NCI-H2081 treated with DMSO at 0.1 percent for 48 hours (cell line): ENCODE data around the gene FGF3.

Experiments used
- DNase-seq: peaks from one replicate; lab custom pipeline; 2025; lab: John Stamatoyannopoulos, UW

FGF3 gene

DNA sequence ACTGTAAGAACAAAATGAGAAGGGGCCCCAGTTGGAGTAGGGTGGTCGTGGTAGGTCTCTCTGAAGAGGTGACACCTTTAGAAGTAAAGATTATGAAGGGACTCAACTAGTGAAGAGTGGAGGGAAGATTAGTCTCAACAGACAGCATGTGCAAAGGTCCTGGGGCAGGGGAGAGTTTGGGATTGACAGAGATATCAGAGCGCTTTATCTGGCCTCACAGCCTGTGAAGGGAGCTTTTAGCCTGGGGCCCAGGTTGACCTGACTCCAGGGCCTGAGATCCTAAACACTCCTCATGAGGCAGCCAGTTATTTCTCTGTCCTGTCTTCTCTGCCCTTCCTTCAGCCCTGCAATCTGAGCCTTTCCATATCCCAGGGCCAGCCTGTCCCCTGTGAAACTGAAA, 16.2 kb downstream of the FGF3 start:
- no peak for DNase-seq

DNA sequence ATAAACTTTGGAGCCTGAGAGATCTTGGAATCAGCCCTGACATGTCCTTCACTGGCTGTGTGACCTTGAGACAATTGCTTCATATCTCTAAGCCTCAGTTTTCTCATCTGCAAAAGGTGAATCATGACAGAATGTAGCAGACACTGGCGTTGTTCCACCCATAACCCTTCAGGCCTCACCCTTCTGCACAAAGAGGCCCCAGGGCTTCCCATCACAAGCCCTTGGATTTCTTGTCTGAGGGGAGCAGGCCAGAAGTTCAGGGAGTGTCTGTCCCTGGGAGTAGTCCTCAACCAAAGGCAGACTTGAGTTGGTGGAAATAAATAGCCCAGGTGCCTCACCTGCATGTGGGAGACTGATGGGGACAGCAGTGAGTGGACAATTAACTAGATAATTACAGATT, 16.6 kb downstream of the FGF3 start:
- no peak for DNase-seq

DNA sequence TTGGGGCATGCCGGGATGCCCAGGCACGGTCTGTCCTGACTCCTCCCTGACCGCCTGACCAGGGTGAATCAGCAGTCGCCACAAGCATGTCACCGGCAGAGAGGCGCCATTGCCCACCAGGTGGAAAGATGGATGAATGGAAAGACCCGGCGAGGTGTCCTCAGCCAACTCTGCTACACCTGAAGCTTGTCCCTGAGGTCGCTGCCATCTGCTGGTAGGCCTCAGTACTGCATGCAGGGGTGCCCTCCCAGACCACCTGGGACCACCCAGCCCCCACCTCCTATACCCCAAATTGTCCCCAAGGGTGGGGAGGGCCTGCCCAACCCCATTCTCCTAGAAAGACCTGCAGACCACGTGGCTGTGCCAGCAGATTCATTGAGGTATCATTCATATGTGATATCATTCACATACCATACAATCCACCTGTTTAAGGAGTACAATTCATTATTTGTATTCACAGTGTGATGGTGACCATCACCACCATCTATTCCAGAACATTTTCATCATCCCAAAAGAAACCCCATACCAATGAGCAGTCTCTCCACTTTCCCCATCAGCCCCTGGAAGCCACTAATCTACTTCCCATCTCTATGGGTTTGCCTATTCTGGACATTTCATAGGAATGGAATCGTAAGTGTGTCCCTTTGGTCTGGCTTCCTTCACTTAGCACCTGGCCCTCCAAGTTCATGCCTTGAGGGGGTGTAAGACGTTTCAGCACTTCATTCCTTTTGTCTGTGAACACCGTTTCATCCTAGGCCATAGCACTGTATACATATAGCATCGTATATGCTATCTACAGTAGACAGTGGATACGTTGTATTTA, 17.5 kb downstream of the FGF3 start:
- no peak for DNase-seq

DNA sequence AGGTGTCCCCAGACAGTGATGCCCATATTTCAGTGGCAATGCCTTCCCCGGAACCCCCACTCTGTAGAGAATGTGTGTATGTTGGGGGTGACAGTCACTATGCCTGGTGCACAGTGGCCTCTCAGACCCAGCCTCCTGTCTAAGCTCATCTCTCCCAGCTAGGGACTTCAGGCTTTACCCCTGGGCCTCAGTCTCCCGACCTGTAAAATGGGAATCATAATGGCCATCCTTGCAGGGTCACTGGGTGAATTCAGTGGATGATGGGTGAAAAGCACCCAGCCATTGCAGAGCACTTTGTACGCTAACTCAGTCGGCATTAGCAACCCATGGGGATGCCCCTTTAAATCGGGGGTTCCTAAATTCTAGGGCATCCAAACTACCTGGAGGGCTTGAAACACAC, 18.9 kb downstream of the FGF3 start:
- no peak for DNase-seq

DNA sequence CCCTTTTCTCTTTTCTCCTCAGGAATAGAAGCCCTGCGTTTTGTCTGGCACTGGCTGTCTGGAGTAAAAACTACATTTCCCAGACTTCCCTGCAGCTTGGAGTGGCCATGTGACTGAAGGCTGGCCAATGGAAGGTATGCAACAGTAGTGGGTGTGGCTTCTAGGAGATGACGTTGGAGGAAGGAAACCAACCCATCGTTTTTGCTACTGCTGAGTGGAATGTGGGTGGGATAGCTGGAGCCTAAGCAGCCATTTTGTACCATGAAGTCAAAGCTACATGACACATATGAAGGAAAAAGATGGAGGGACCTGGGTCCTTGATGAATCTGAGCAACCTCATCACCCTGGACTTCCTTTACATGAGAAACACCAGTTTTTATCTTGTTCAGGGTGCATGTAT, 19.6 kb downstream of the FGF3 start:
- DNase-seq, result no peak

DNA sequence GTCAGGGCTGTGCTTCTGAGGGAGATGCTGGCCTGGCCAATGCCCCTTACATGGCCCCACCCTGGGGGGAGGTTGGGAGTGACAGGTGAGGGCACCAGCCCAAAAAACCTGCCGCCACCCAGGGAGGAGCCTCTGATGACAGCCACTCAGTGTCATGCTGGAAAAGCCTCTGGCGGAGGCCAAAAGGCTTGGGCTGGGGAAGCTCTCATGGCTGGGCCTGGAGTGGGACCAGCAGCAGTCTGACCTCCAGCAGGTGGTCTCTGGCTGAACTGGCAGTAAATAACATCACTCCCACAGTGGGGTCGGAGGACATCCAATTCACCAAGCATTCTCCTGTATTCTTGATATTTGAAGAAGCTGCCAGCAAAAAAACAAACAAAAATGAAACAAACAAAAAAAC, 20.1 kb downstream of the FGF3 start:
- DNase-seq, result no peak

DNA sequence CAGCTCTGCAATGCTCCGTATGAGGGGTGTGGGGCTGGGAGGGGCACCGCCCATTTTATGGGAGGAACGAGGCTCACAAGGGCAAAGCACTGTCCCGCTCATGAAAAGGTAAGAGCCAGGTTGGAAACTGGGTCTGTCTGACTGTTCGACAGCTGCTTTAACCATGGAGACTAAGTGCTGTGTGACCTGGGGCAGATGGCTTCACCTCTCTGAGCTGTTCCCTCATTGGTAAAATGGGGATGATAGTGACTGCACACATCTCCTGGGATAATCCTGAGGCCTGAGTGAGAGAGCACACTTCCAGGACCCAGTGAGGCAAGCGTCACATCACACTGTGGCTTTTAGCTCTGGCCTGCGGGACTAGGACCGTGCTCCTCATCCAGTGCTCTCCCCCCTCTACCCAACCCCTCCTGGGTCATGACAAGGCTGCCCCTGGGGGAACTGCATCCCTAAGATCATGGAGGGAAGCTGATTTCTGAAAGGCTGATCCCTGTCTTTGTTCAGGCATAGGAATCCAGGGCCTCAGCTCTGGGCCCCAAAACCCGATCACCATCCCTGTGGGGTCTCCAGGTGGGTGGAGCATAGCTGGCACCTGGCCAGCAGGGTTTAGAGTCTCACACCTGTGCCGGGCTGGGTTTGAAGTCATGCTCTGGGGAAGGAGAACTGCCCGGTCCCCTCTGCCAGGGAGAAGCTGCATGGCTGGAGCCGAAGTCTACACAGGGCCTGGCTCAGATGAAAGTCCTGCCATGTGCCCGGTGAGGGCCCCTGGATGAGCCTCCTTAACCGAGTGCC, 21.3 kb downstream of the FGF3 start:
- DNase-seq, result no peak

DNA sequence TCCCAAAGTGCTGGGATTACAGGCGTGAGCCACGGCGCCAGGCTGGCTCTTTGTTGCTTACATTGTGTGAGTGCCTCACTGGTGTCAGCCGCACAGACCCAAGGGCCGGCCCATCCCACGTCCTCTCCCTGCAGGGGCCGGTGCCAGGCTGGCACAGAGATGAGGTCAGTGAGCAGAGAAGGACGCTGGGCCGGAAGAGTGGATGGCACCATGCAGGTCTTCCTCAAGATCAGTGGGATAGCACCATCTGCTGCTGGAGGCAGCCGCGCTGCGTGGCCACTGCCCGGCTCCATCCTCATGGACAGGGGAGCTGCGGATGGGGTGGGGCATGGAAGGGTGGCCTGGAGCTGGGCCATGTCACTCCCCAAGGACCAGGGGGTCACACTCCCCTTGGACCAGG, 22.1 kb downstream of the FGF3 start:
- no peak for DNase-seq

DNA sequence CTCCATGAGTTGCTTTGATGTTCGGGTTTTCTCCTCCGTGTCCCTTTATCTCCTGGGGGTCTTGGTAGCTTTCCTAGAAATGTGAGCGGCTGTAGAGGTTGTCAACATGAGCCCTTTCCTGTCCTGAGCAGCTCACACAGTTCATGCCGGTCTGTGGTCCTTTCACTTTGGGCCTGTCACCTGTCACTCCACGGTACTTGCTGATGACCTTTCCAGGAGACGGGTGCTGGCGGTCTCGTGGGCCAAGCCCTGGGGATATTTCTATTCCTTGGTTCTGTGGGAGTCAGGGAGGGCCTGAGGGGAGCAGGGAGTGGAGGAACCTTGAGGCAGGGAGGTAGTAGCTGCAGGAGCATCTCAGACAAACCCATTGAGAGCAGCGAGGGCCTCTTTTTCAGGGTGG, 23.2 kb downstream of the FGF3 start:
- no peak for DNase-seq

DNA sequence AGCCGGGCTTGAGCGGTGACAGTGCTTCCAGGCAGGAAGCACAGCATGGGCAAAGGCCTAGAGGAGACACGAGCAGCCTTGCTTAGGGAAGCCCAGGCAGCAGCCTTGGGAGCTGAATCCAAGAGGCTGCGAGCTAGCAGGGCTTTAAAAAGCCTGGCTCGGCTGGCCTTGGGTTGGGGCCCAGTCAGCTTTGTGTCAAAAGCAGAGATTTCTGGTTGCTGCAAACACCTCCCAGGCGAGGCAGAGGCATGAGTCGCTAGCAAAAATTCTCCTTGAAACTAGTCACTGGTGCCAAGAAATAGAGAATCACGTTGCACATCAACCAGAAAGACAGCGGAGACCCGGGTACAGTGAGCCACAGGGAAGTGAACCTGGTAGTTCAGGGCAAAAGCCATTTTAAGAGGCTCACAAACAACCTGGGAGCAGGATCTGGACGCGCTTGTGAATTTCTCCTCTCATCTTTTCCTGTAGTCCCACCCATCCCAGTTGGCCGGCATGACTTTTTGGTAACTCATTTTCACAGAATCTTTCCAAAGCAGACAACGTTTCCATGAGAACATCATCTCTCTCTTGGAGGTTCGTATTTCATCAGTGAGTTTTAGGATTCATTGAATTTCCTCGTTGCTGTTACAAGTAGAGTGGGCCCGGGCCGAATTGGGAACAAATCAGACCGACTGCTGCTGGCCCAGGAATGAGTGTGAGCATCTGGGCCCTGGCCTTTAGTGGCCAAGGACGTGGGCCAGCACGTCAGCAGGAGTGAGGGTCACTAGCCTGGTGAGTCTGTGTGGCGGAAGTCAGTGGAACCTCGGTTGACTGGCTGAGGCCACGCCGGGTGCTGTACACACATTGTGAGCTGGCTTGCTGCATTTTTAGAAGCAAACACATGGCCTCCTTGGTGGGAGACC, 27.7 kb downstream of the FGF3 start:
- no peak for DNase-seq

DNA sequence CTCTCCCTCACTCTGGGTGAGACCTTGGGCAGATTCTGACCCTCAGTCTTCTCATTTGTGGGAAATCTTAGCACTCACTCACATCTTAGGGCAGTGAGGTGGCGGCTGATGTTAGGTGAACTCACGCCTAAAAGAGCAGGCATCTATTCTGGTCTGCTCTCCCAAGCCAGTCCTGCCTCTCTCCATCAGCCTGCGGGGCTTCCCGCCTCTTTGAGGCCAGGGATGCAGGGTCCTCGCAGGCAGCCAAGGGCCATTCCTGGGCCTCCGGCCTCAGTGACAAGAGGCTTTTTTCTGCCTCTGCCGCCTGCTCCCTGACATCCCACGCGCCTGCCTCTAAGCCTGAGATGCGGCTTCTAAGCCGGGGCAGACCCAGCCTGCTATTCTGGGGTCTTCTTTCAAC, 30.3 kb downstream of the FGF3 start:
- no peak for DNase-seq

DNA sequence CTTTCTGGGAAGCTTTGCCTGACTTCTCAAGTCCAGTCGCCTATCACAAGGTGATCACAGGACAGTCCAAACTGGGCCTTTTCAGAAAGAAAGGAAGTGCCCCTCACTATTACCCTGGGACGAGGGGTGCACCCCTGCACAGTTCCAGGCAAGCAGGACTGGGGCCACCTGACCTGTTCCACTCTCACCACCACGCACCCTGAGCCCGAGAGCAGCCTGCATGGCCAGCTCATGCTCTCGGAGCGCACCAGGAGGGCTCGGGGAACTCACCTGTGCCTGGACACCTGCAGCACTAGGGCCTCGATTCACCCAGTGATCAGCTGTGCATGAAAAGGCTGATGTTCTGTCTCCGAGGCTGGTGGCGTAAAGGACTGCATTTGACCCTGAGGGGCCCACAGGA, 31.3 kb downstream of the FGF3 start:
- DNase-seq, result no peak

DNA sequence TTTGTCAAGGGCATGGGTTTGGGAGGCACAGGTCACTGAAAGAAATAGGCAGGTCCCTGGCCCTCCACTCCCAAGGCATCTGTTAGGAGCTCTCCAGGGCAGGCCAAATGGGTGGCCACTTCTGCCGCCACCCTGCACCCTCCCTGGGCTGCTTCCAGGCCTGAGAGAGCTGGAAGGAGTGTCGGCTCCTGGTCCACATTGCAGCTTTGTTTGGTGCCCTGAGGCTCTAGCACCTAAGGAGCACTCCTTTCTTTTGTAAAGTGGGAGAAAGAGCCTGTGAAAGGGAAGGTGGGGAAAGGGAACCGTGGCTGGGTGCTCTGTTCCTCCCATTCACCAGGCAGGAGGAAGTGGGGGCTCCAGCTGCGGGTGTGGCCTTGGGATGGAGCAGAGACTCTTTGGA, 31.8 kb downstream of the FGF3 start:
- no peak for DNase-seq

DNA sequence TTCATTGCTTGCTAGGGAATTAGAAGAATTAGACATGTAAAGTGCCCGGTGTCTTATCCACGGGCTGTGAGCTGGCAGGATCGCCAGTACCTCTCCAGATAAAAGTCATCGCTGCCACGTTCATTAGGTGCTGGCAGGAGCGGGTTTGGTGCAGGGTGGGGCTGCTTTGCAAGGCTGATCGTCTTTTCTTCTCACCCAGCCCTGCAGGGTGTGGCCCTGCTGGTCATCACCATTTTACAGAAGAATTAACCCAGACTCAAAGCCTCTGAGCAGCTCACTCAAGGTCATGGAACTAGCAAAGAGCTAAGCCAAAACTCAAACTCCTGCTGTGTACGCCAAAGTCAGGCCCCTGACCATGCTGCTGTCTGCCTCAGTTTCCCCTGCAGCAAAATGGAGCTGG, 38.0 kb downstream of the FGF3 start:
- DNase-seq, result no peak

DNA sequence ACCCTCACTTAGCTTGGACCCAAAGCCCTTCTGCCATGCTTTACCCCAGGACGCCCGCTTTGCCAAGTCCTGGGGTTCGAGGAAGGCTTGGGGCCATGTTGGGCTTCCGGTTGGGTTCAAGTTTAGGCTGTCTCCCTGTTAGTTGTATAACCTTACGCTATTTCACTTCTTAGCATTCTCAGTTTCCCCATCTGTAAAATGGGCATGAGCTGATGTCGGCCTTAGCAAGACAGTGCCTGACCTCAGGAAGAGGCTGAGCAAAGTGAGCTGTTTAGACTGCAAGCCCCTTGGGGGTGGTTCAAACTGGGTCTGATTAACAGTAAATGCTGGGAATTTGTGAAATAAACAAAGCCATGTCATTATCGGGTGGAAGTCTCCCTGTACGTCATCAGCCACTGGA, 40.8 kb downstream of the FGF3 start:
- no peak for DNase-seq

DNA sequence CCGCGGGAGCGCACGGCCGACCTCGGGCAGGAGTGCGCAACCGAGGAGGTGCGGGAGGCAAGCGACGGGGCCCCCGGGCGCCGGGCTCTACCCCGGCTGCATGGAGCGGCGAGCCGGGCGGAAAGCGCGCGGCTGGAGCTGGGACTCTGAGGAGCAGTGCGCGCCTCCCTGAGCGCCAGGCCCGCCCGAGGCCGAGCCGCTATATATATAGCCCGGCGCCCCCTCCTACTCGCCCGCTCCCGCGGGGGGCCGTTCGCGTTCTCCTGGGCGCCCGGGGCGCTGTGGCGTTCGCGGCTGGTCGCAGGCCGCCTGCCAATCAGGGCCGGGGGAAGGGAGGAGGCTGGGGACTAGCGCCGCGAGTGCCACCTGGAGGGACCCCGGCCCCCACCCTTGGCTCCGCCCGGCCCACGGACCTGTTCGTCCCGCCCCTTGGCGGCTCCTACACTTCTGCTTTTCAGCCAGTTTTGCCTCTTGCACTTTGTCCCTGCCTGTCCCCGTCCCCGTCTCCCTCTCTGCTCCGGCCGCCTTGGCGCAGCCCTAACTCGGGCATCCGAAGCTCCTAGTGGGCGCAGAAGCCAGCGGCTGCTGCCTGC, 44.0 kb downstream of the FGF3 start, which contains the start of gene FGF4:
Gene FGF4, minus strand, starts transcription at position 179 of the 593 bp plus-strand sequence. CDS start 257 bp downstream, outside the sequence.
- DNase-seq, result no peak

DNA sequence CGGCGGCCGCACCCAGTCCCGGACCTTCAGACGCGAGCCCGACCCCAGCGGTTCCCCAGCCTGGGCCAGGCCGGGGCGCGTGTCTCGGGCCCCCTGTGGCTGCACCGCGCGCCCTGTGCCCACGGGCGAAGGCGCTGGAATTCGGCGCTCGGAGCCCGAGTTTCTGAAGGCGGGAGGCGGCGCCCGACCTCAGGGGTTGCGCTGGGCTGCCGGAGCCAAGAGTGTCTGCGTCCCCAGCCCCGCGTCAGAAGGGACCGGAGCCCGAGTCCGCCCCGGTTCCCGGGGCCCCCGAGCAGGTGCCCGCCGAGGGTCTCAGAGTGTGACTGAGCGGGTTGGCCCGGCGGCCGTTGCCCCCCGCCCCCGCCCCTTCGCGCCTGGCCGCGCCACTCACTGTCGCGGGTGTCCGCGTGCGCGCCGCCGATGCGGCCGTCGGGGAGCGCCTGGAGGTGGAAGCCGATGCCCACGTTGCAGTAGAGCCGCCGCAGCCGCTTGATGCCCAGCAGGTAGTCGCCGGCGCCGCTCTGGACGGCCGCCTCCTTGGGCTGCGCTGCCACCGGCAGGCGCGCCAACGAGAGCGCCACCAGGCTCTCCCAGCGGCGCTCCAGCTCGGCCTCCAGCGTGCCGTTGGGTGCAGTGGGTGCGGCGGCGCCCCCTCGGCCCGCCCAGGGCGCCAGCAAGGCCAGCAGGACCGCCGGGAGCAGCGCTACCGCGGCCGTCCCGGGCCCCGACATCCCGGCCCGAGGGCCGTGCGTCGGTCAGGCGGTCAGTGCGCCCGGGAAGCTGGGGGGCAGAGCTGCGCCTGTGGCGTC, 44.7 kb downstream of the FGF3 start:
- no peak for DNase-seq

DNA sequence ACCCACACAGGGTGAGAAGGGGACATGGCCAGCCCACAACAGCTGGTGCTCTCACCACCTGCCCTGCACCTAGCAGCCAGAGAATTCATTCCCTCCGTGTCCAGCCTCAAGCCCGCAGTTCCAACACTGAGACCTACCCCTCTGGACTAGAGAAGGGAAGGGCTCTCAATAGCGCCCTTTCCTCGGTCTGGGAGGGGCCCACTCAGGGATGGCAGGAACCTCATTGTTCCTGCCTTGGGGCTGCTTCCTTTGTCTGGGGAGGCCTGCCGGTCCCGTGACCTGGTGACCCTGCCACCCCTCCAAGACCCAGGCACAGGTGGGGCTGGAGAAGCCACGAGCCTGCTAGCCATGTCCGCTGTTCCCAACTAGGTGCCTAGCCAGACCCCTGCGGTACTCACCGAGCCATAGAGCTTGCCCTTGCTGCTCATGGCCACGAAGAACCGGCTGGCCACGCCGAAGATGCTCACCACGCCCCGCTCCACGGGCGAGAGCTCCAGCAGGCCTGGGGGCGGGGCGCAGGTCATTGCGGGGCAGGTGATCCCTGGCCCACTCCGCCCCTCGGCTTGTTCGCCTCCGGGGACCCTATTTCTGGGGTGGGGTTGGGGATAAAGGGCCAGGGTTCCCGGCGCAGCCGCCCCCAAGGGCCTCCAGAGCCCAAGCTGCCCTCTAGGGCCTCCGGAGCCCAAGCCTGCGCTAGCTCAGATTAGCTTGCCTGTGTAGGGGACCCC, 45.4 kb downstream of the FGF3 start:
- DNase-seq, result no peak

DNA sequence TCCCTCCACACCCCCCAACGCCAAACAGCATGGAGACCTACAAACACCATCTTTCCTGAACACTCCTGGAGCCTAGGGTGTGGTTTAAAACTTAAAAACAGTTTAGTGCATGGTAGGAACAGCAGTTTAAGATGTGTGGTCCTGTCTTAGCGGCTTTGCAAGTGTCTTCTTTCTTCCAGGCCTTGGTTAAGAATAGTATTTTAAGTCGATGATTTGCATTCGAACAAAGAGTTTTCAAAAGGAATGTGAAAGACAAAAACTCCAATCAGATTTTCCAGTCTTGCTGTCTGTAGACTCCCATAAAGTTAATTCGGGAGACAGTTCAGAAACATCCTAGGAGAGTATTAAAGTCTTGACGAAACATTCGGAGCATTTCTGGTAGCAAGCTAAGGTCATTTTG, 47.8 kb downstream of the FGF3 start:
- DNase-seq, result no peak

DNA sequence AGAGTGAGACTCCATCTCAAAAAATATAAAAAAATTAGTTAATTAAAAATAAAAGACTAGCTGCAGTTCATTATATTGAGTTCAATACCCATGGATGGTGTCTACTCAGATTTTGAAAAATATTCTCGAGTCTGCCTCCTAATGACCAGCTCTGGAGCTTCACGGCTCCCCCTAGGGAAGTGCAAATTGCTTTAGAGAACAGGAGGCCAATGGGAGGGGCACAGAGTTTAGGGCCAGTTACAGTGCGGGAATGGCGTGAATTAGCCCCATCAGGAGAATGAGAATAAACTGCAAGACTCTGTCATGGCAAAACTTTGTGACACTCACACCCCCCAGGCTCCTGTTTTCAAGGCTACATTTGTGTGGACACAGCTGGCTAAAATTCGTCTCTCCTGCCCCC, 48.7 kb downstream of the FGF3 start:
- DNase-seq, result no peak
